ENCODE data around the gene PKN3. TPM values are rescaled to one million over a fixed set of nuclear protein-coding genes. Genes with fewer than 3 reads are reported as not detected.
"Not testable (repeated sequence)": the region's sequence is repeated elsewhere in the genome, so short reads cannot be mapped to it uniquely, and the experiment has no call there.

The PKN3 gene
- 10 to 100 TPM; 10.7 to 14.0 TPM for total RNA-seq

- H3K36me3 Mint-ChIP-seq: no peaks in the 10 kb centered on the region
- ATAC-seq (peak; percentile 85 to 89), DNase-seq (ENCODE audit: low spot score in 2 of 2) (peak; percentile 89 to 98)
- H3K9me3 Mint-ChIP-seq: no peaks in the 10 kb centered on the region
- peak within 1 kb of the TSS; percentile 87 to 89 for H3K27ac Mint-ChIP-seq
Measured at GRCh38 chr9:128702445-128702948, at the start of gene PKN3. PKN3 (plus strand) TSS chr9:128702503; CDS start chr9:128702916, 413 bp downstream.

GRCh38 chr9:128653908-128654307, 48.4 kb upstream of the PKN3 start:
- no peak for DNase-seq (ENCODE audit: low spot score in 2 of 2)
- H3K36me3 Mint-ChIP-seq: peaks cover 5 to 6% of the 10 kb centered on the region in 2 donors
- ATAC-seq: no peak
- H3K27ac Mint-ChIP-seq: no peak overlapping the region
- H3K9me3 Mint-ChIP-seq: no peaks in the 10 kb centered on the region

- DNase-seq (ENCODE audit: low spot score in 2 of 2): no peak
- no peak for ATAC-seq
- peaks cover 5 to 6% of the 10 kb centered on the region in 2 donors for H3K36me3 Mint-ChIP-seq
- H3K9me3 Mint-ChIP-seq: no peaks in the 10 kb centered on the region
- H3K27ac Mint-ChIP-seq: no peak overlapping the region
Measured at GRCh38 chr9:128654481-128654880, 47.8 kb upstream of the PKN3 start.

- peak; percentile 97 for DNase-seq (ENCODE audit: low spot score in 2 of 2)
- peaks cover 5 to 6% of the 10 kb centered on the region in 2 donors for H3K36me3 Mint-ChIP-seq
- ATAC-seq: peak; percentile 99
Measured at GRCh38 chr9:128656416-128657343, 45.6 kb upstream of the PKN3 start, which contains the start of gene DYNC2I2. DYNC2I2 (minus strand) TSS chr9:128656847; CDS start chr9:128656726, 121 bp downstream.

GRCh38 chr9:128657344-128657704, 45.0 kb upstream of the PKN3 start:
- H3K27ac Mint-ChIP-seq: peak overlapping the region; percentile 95 to 100
- DNase-seq (ENCODE audit: low spot score in 2 of 2): no peak
- H3K9me3 Mint-ChIP-seq: no peaks in the 10 kb centered on the region
- H3K36me3 Mint-ChIP-seq: peaks cover 5 to 6% of the 10 kb centered on the region in 2 donors
- no peak for ATAC-seq

More at GRCh38 chr9:128656416-128657343, 45.6 kb upstream of the PKN3 start, which contains the start of gene DYNC2I2:
- H3K27ac Mint-ChIP-seq: peak within 1 kb of the TSS; percentile 95 to 100
- H3K9me3 Mint-ChIP-seq: no peaks in the 10 kb centered on the region

GRCh38 chr9:128657796-128658195, 44.5 kb upstream of the PKN3 start:
- no peak for DNase-seq (ENCODE audit: low spot score in 2 of 2)
- Mint-ChIP-seq H3K36me3 (peaks cover 5 to 6% of the 10 kb centered on the region in 2 donors), H3K27ac (peak overlapping the region in 1 of 2 donors; percentile 95), H3K9me3 (no peaks in the 10 kb centered on the region)
- no peak for ATAC-seq

- not testable (repeated sequence) for H3K36me3 Mint-ChIP-seq; H3K9me3 Mint-ChIP-seq; H3K27ac Mint-ChIP-seq; DNase-seq (ENCODE audit: low spot score in 2 of 2)
- ATAC-seq: peak in 1 of 2 donors; percentile 34
Measured at GRCh38 chr9:128666481-128666941, 35.8 kb upstream of the PKN3 start.

GRCh38 chr9:128669786-128670185, 32.5 kb upstream of the PKN3 start:
- ATAC-seq (no peak), DNase-seq (ENCODE audit: low spot score in 2 of 2) (no peak)
- Mint-ChIP-seq H3K36me3 (no peaks in the 10 kb centered on the region), H3K9me3 (no peaks in the 10 kb centered on the region), H3K27ac (no peak overlapping the region)

GRCh38 chr9:128675382-128675781, 26.9 kb upstream of the PKN3 start:
- Mint-ChIP-seq H3K27ac (no peak overlapping the region), H3K36me3 (no peaks in the 10 kb centered on the region), H3K9me3 (no peaks in the 10 kb centered on the region)
- ATAC-seq: no peak
- DNase-seq (ENCODE audit: low spot score in 2 of 2): no peak

- Mint-ChIP-seq H3K36me3 (no peaks in the 10 kb centered on the region), H3K27ac (no peak overlapping the region), H3K9me3 (no peaks in the 10 kb centered on the region)
- no peak for ATAC-seq
- no peak for DNase-seq (ENCODE audit: low spot score in 2 of 2)
Measured at GRCh38 chr9:128677794-128678193, 24.5 kb upstream of the PKN3 start.

GRCh38 chr9:128683340-128684064, 18.8 kb upstream of the PKN3 start:
- DNase-seq (ENCODE audit: low spot score in 2 of 2) (peak; percentile 26 to 67), ATAC-seq (no peak)
- Mint-ChIP-seq H3K9me3 (no peaks in the 10 kb centered on the region), H3K36me3 (peaks cover 10 to 11% of the 10 kb centered on the region in 2 donors), H3K27ac (peak overlapping the region; percentile 94 to 99)

- no peaks in the 10 kb centered on the region for H3K9me3 Mint-ChIP-seq
- ATAC-seq (no peak), DNase-seq (ENCODE audit: low spot score in 2 of 2) (peak in 1 of 2 donors; percentile 58)
- peaks cover 10 to 11% of the 10 kb centered on the region in 2 donors for H3K36me3 Mint-ChIP-seq
- H3K27ac Mint-ChIP-seq: peak overlapping the region; percentile 94 to 99
Measured at GRCh38 chr9:128684065-128684324, 18.3 kb upstream of the PKN3 start.

- Mint-ChIP-seq H3K27ac (peak overlapping the region; percentile 94 to 99), H3K36me3 (peaks cover 10 to 11% of the 10 kb centered on the region in 2 donors), H3K9me3 (no peaks in the 10 kb centered on the region)
- peak; percentile 75 to 82 for DNase-seq (ENCODE audit: low spot score in 2 of 2)
- ATAC-seq: peak; percentile 68
Measured at GRCh38 chr9:128684325-128685199, 17.7 kb upstream of the PKN3 start.

GRCh38 chr9:128685636-128686489, 16.4 kb upstream of the PKN3 start:
- Mint-ChIP-seq H3K36me3 (peaks cover 18% of the 10 kb centered on the region in 2 donors), H3K27ac (peak overlapping the region; percentile 94 to 99), H3K9me3 (no peaks in the 10 kb centered on the region)
- peak in 1 of 2 donors; percentile 21 for DNase-seq (ENCODE audit: low spot score in 2 of 2)
- no peak for ATAC-seq

- Mint-ChIP-seq H3K9me3 (no peaks in the 10 kb centered on the region), H3K27ac (peak overlapping the region; percentile 79 to 94), H3K36me3 (peaks cover 30 to 33% of the 10 kb centered on the region in 2 donors)
- no peak for DNase-seq (ENCODE audit: low spot score in 2 of 2)
- no peak for ATAC-seq
Measured at GRCh38 chr9:128687453-128687852, 14.8 kb upstream of the PKN3 start.

All from activated naive CD4-positive, alpha-beta T cell treated with anti-CD3 and anti-CD28 coated beads, Interleukin-2, amount 50 U/mL, for 72 hours (primary cell).